ENCODE measurements around the gene TAX1BP3.

The TAX1BP3 gene

DNA sequence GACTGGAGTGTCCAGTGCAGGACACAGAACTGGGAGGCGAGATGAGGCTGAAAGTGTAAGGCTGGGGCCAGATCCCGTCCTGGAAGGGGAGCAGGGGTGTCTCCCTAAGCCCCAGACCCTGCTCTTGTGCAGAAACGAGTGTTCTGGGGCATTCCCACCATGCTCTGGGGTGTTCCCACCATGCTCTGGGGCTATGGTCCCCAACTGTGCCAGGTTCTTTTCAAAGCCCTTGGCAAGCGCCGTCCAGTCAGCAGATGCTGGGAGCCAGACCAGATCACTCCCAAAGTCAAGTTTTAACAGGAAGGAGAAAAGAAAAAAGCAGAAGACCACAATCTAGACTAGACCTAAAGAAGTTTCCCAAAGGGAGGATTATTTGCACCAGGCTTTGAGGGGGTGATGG, 2.5 kb downstream of the TAX1BP3 start:
- no peak overlapping the region for H3K4me3 ChIP-seq (ENCODE audit: low read depth, low read length)
- DNase-seq (ENCODE audit: low read depth): no peak
- TF ChIP-seq MYC (IDR thresholded peaks at IDR 0.05; ENCODE audit: low read depth, low read length) (no peak), POLR2A (IDR thresholded peaks at IDR 0.05; ENCODE audit: extremely low read depth, insufficient read length) (no peak)
- TF ChIP-seq, protein P1, sequence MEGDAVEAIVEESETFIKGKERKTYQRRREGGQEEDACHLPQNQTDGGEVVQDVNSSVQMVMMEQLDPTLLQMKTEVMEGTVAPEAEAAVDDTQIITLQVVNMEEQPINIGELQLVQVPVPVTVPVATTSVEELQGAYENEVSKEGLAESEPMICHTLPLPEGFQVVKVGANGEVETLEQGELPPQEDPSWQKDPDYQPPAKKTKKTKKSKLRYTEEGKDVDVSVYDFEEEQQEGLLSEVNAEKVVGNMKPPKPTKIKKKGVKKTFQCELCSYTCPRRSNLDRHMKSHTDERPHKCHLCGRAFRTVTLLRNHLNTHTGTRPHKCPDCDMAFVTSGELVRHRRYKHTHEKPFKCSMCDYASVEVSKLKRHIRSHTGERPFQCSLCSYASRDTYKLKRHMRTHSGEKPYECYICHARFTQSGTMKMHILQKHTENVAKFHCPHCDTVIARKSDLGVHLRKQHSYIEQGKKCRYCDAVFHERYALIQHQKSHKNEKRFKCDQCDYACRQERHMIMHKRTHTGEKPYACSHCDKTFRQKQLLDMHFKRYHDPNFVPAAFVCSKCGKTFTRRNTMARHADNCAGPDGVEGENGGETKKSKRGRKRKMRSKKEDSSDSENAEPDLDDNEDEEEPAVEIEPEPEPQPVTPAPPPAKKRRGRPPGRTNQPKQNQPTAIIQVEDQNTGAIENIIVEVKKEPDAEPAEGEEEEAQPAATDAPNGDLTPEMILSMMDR (IDR thresholded peaks at IDR 0.05; ENCODE audit: low read depth, low read length): no peak
- TF ChIP-seq, protein P2, sequence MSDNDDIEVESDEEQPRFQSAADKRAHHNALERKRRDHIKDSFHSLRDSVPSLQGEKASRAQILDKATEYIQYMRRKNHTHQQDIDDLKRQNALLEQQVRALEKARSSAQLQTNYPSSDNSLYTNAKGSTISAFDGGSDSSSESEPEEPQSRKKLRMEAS (IDR thresholded peaks at IDR 0.05; ENCODE audit: low read depth, low read length): no peak

DNA sequence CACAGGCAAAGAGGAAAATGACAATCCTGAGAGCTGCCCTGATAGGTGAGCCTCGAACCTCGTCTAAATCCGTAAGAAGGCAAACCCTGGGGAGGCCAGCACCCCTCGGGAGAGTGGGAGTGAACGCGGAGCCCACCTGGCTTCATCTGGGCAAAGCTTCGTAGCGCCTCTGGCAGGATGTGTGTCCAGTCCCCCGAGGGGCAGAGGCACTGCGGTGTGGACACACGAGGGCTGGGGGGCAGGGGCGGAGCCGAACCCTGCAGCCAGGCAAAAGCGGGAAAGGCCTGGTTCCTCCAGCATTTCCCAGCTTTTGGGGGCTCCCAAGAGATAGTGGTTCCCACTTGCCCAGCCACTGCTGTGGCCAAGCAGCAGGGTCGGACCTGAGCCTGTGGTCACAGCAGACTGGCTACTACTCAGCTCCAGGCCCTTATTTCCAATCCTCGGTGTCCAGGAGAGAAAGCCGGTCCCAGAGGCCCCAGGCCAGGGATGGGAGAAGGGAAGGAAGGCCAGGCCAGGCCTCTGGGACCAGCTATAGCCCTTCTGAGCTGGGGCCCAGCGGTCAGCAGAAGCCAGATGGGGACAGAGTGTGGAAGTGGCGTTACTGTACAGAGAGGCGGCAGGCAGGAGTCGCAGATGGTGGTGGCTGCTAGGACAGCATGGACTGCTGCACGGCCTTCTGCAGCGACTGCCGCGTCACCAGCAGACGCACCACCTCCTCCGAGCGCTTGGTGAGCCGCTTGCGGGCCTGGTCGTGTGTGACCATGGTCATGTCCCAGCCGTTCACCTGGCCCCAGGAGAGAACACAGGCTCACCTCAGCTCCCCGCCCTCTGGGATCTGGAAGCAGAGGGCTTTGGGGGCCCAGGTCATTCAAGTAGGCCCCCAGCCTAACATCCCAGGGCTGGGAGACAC, 5.0 kb downstream of the TAX1BP3 start:
- H3K4me3 ChIP-seq (ENCODE audit: low read depth, low read length): no peak overlapping the region
- no peak for DNase-seq (ENCODE audit: low read depth)
- TF ChIP-seq, protein P2 (IDR thresholded peaks at IDR 0.05; ENCODE audit: low read depth, low read length): no peak
- TF ChIP-seq POLR2A (IDR thresholded peaks at IDR 0.05; ENCODE audit: extremely low read depth, insufficient read length): no peak
- TF ChIP-seq, protein P1 (IDR thresholded peaks at IDR 0.05; ENCODE audit: low read depth, low read length): no peak
- TF ChIP-seq MYC (IDR thresholded peaks at IDR 0.05; ENCODE audit: low read depth, low read length): no peak

DNA sequence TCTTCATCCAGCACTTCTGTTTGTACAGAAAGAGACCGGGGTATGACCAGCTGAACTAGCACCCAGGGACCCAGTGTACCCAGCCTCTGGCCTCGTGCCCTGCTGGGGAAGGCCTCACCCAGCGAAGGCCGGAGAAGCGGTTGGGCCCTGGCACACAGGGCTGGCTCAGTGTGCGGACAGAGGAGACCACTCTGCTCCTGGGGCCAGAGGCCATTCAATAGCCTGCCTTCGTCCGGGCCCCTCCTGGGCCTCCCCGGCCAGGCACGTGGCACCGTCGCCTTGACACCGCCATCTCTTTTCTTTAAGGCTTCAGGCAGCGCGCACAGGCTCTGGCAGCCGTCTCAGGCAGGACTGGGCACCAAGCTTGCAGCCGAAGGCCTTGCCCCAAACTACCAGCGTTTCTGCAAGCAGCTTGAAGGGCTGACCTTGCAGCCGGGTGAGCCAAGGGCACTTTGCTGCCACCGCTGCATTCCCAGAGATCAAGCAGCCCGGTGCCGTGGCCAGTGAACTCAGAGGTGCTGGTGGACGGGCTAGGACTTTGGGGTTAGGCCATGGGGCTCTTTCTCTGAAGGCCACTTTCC, 8.0 kb downstream of the TAX1BP3 start:
- DNase-seq (ENCODE audit: low read depth): no peak
- TF ChIP-seq POLR2A (IDR thresholded peaks at IDR 0.05; ENCODE audit: extremely low read depth, insufficient read length): no peak
- TF ChIP-seq, protein P1 (IDR thresholded peaks at IDR 0.05; ENCODE audit: low read depth, low read length): no peak
- TF ChIP-seq, protein P2 (IDR thresholded peaks at IDR 0.05; ENCODE audit: low read depth, low read length): no peak
- TF ChIP-seq MYC (IDR thresholded peaks at IDR 0.05; ENCODE audit: low read depth, low read length): no peak
- no peak overlapping the region for H3K4me3 ChIP-seq (ENCODE audit: low read depth, low read length)

DNA sequence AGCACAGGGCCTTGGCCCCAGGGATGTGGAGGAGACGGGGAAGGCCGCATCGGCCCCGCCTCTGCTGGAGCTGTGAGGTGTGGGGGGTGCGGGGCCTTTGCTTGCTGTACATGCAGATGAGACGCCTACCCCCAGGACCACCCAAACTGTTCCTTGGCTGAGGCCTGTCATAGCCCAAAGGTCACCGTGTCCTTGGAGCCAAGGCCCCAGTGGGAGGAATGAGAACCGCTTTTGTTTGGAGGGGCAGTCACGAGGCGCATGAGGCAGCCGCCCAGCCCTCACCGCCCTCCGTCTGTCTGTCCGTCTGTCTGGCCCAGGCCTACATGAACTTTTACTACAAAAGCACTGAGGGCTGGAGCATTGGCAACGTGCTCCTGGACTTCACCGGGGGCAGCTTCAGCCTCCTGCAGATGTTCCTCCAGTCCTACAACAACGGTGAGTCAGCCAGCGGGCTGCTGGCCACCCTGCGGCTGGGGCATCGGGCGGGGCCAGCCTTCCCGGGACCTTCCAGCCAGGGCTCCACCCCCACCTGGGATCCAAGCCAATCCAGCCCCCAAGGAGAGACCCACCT, 8.8 kb downstream of the TAX1BP3 start:
- no peak for DNase-seq (ENCODE audit: low read depth)
- TF ChIP-seq, protein P2 (IDR thresholded peaks at IDR 0.05; ENCODE audit: low read depth, low read length): no peak
- TF ChIP-seq MYC (IDR thresholded peaks at IDR 0.05; ENCODE audit: low read depth, low read length) (no peak), POLR2A (IDR thresholded peaks at IDR 0.05; ENCODE audit: extremely low read depth, insufficient read length) (no peak)
- TF ChIP-seq, protein P1 (IDR thresholded peaks at IDR 0.05; ENCODE audit: low read depth, low read length): no peak
- H3K4me3 ChIP-seq (ENCODE audit: low read depth, low read length): no peak overlapping the region

DNA sequence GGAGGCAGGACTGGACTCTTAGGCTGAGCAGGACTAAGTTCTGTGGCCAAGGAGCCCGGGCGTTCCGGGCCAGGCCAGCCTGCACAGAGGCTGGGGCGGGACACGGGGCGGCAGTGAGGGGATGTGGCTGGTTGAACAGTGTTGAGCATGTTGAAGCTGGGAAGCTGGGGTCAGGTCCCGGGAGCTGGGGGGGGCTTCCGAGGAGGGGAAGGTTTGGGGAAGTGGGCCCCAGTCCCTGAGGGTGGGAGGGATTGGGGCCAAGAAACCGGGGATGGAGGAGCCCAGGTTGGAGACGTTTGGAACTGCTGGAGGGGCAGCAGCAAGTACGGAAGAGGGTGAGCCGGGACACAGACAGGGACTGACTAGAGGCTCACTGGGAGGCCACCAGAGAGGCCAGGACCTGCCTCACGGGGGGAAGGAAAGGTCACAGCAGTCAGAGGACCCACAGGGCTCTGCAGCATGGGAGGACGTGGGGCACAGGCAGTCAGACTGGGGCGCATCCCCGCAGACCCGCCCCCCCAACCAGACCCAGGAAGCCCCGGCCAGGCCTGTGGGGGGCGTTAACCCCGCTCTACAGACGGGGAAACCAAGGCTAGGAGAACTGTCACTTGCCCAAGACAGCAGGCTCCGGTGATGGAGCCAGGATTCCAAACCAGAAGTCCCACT, 9.5 kb downstream of the TAX1BP3 start:
- no peak overlapping the region for H3K4me3 ChIP-seq (ENCODE audit: low read depth, low read length)
- TF ChIP-seq, protein P2 (IDR thresholded peaks at IDR 0.05; ENCODE audit: low read depth, low read length): no peak
- no peak for TF ChIP-seq POLR2A (IDR thresholded peaks at IDR 0.05; ENCODE audit: extremely low read depth, insufficient read length)
- TF ChIP-seq, protein P1 (IDR thresholded peaks at IDR 0.05; ENCODE audit: low read depth, low read length): no peak
- TF ChIP-seq MYC (IDR thresholded peaks at IDR 0.05; ENCODE audit: low read depth, low read length): no peak
- no peak for DNase-seq (ENCODE audit: low read depth)

All from NB4 (cell line).